HG02981 (cell line): ENCODE data around the gene FHOD3.

Experiments used
- ATAC-seq: cut with Tn5 transposase; IDR thresholded peaks from one replicate; pipeline ENCODE4 v1.9.1; 2021; ENCODE audit warnings: mild to moderate bottlenecking, moderate library complexity; ENCODE audit not compliant: unreplicated experiment

FHOD3 gene

DNA sequence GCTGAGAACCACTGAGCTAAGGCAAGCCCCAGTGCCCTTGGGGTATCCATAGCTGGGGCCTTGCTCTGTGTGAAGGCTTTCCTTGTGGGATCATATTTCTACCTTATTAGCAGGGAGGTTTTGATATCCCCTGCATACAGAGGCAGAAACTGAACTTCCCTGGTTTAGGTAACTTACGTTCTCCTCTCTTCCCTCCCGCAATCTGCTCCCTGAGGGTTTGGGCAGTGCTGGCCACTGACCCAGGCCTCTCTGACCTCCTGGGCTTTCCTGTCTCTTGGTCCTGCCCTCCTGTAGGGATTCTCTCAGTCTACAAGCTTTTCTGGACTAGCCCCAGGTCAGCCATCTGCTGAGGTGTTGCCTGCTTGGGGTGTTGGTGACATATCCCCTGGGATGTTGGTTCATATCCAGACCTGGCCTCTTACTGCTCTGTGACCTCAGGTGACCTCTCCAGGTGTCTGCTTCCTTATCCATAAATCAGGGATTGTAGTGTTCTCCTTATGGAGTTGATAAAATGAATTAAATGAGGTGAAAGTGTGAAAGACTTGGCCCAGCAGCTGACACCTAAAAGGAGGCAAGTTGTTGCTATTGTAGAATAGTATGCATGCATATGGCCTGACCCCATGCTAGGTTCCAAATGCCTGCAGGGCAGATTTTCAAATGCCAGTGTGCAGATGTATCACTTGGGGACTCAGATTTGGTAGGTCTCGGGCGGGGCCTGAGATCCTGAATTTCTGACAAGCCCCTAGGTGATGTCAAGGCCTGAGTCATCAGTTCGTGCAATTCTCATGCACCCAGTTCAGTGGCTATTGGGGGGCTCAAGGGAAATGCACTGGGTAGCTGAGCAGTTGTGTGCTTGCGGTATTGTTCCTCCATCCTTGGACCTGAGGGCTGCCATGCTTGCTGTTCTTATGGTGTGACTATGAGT lies 106.6 kb downstream of the FHOD3 start:
- no peak for ATAC-seq

GRCh38 chr18:36405611-36406010 lies 108.1 kb downstream of the FHOD3 start:
- ATAC-seq, result no peak

GRCh38 chr18:36406805-36407204 lies 109.3 kb downstream of the FHOD3 start:
- ATAC-seq, result no peak

DNA sequence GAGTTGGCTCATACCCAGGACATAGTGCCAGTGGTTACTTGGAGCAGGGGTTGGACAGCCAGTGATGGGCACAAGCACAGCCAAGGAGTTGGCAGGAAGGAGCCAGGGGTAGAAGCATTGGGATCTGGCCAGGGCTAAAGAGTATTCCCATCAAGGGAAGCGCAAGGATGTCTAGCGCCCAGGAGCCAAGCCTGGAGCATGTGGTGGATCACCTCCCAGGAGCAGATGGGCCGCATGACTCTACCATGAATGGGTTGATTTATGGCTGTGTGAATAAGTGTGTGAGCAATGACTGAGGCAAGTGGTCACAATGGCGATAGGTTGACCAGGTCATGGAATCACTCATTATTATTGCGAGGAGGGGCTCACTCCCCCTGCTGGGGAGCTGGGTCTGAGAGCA lies 111.1 kb downstream of the FHOD3 start:
- ATAC-seq, result no peak

DNA sequence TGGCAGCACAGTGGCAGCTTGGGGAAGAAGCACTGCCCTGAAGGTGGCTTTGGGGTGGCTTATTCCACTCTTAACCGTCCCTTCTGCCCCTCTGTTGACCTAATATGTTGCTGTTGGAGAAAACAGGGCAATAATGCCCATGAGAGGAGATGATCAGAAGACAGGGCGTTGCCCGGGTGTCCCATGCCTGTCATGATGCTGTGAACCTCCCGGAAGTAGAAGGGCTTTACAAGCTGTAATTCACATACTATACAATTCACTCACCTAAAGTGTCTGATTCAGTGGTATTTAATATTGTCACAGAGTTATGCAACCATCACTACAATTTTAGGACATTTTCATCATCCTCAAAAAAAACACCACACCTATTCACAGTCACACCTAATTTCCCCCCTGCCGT lies 112.3 kb downstream of the FHOD3 start:
- ATAC-seq, result no peak

DNA sequence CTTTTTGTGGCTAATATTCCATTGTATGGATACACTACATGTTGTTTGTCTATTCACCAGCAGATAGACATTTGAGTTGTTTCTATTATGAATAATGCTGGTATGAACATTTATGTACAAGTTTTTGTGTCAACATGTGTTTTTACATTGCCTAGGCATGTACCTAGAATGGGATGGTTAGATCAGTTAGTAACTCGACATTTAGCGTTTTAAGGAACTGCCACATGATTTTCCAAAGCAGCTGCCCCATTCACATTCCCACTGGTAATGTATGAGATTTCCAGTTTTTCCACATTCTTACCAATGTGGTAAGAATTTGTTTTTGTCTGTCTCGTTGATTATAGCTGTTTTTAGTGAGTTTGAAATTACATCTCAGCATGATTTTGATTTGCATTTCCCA lies 112.8 kb downstream of the FHOD3 start:
- no peak for ATAC-seq

GRCh38 chr18:36411745-36412168 lies 114.2 kb downstream of the FHOD3 start:
- no peak for ATAC-seq

DNA sequence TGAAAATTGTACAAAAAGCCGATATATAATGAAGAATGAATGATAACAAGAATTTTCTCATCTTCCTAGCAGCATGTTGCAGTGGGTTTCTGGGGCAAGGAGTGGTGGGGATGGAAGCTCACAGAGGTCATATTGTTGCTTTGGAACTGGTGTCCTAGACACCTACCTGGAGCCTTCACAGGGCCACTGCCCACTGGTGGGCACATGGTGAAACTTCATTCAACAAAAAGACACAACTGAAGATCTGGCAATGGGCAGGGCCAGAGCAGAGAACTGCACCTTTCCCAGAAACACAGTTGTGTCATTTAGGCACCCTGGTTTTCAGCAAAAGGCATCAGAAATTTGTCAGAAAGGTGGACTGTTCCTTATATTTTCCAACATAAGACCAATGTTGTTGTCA lies 115.3 kb downstream of the FHOD3 start:
- no peak for ATAC-seq

DNA sequence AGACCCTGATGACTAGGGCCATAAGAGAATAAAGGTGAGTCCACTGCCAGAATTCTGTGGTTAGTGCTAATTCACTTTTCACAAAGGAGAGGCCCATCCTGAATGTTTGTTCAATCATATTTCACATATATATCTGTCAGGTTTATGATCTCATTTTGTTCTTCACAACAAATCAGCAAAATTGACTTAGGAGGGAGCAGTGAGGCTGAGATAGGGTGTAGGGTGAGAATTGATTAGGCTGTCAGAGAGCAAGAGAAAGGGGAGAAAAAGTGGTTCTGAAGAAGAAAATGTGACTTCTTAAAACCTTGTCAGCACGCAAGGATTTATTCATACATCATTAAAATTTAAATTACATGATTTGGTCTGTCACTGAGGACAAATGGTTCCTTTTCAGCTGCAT lies 117.7 kb downstream of the FHOD3 start:
- ATAC-seq, result no peak

GRCh38 chr18:36415625-36416024 lies 118.1 kb downstream of the FHOD3 start:
- no peak for ATAC-seq

- no peak for ATAC-seq
Observed at GRCh38 chr18:36419188-36419899, 121.8 kb downstream of the FHOD3 start.

DNA sequence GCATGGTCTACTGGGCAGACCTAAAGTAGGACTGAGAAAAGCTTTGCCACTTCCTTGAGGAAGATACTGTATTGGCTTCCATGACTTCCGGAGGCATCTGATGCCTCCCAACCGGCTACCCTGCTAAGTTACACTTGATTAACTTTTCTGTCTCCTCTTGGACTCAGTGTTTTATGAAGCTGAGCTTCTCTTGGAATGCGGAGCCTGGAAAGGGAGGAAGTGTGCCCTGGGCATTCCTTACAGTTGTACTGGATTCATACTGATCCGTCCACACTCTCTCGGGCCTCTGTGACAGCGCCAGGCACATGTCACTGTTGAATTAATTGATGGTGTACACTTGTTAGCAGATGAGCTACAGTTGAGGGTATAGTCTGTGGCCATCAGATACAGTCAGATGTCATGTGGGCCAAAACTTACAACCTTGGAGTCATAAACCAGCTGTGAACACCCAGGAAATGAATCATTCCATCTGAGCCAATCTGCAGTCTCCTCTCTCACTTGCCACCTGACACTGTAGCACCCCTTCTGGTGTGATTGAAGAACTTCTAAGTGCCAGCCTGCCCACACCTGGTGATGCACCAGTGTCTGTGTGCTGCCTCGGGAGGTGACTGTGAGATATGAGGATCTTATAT lies 122.5 kb downstream of the FHOD3 start:
- peak; percentile 61 for ATAC-seq

GRCh38 chr18:36420826-36421225 lies 123.3 kb downstream of the FHOD3 start:
- ATAC-seq, result no peak

- no peak for ATAC-seq
Observed at GRCh38 chr18:36424741-36425142, 127.2 kb downstream of the FHOD3 start.

- ATAC-seq, result no peak
Observed at GRCh38 chr18:36427369-36427768, 129.9 kb downstream of the FHOD3 start.

DNA sequence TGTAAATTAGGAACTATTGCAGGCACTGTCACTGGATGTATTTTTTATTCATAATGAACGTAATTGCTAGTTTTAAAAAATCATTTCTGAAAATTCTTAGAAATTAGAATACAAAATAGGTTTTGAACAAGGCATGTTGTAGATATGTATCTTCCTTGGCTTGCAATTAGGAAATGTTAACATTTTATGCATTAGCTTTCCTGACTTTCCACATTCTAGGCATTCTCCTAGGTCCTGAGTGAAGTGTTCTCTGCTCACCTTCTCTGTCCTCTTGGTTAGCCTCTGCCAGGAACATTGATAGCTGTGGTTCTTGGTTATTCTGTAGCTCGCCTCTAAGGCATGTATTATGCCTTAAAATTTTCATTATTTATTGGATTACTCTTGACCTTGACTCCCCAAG lies 130.3 kb downstream of the FHOD3 start:
- no peak for ATAC-seq

DNA sequence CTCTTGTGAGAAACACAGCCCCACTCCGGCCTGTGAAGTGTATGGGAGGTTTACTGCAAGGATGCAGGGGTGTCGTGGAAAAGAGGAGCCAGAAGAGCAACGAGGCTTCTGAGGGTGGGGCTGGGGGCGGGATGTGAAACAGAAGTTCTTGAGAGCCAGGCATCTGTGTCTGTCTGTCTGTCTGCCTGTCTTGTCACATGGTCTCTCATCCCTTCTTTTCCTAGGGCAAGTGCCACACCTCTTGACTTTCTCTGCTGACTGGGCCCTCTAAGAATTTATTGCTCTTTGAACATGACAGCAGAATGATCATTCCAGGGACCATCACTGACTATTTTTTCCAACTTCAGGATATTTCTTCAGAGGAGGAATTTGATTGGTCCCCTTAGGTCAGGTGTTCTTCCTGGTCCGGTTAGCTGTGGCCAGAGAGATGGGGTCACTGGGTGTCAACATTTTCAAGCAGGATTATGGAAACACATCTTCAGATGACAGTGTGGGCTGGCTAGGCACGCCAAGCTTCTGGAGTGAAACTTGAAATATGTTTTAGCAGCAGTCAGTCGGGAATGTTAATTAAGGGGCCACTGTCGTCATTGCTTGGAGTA lies 131.0 kb downstream of the FHOD3 start:
- ATAC-seq, result no peak

GRCh38 chr18:36432880-36433555 lies 135.5 kb downstream of the FHOD3 start:
- ATAC-seq, result no peak

DNA sequence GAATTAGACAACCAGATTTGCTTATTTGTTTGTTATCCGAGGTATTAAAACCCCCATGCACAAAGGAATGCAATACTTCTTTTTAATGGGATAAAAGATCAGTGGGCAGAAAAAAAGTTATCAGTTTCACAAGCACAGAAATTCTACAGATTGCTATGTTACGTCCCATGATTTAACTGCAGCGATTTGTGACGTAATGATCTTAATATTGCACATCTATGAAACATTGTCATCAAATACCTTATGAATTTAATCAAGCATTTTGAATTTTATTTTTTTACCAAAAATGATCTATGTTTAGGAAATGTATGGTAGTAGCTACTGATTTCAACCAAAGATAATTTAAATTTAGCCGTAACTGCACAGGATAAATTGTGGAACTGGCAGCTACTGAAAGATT lies 138.9 kb downstream of the FHOD3 start:
- no peak for ATAC-seq

DNA sequence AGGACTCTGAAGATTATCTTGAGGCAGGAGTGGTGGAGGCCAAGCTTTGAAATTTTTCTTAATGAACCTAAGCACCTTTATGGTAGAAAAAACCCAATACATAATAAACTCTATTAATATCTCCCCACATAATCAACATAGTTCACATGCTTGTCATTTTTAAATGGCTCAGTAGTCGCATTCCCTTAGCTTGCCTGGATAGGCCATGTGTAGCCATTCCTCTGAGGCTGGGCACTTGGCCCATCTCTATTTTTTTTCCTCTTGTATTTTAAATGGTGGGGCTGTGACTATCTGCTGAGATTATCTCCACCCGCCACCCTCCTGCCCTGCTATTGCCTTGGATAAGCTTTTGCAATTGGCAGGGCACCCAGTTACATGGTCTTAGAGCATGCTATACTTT lies 143.1 kb downstream of the FHOD3 start:
- no peak for ATAC-seq
